HG03520 (cell line): ENCODE results near the gene GLIS1.

Experiments
- ATAC-seq: cut with Tn5 transposase; IDR thresholded peaks from one replicate; pipeline ENCODE4 v1.9.1; 2021; ENCODE audit warnings: mild to moderate bottlenecking, moderate library complexity; ENCODE audit not compliant: unreplicated experiment

GLIS1 gene

DNA sequence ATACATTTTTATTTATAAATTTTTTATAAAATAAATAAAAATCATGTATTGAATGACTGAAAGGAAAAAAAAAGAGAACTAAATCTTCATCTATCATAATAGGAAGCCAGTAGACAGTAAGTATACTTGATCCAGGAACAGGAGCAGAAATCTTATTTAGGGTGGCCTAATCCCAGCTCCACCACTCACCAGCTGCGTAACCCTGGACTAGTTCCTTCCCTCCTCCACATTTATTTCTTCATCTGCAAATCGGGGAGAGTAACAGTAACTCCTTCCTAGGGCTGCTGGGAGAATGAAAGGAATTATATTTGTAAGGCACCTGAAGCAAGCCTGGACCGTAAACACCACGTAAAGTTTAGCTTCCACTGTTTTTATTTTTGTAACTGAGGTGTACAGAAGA lies 17.9 kb downstream of the GLIS1 start:
- no peak for ATAC-seq

DNA sequence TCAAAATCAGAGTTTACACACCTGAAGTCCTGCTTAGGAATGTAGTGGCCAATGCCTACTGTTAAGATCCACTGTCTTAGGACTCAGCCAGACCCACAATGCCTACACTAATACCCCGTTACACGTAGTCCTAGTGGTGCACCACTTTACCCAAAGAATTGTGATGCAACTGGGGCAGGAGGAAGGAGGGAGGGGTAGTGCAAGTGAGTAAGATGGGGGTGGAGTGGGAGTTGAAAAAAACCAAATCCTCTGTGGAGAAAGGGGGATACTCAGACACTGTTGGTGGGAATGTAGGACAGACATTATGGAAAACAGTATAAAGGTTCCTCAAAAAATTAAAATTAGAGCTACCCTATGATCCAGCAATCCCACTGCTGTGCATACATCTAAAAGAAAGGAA lies 19.5 kb downstream of the GLIS1 start:
- ATAC-seq, result no peak

DNA sequence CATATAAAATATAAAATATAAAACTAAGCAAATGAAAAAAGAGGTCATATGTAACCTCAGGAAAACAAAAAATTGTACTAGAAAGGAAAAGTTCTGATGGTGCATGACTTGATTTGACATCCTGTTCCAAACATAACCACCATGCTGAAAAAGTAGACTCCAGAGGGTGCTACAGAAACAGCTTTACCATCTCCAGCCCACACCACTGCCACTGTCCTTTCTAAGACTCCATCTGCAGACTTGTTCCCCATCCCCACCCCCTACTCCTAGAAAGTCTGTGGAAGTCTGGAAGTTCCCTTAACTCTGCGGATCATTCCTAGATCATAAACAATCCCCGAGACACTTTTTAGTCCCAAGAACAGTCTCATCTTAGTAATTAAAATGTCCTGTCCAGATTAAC lies 20.5 kb downstream of the GLIS1 start:
- ATAC-seq, result no peak

DNA sequence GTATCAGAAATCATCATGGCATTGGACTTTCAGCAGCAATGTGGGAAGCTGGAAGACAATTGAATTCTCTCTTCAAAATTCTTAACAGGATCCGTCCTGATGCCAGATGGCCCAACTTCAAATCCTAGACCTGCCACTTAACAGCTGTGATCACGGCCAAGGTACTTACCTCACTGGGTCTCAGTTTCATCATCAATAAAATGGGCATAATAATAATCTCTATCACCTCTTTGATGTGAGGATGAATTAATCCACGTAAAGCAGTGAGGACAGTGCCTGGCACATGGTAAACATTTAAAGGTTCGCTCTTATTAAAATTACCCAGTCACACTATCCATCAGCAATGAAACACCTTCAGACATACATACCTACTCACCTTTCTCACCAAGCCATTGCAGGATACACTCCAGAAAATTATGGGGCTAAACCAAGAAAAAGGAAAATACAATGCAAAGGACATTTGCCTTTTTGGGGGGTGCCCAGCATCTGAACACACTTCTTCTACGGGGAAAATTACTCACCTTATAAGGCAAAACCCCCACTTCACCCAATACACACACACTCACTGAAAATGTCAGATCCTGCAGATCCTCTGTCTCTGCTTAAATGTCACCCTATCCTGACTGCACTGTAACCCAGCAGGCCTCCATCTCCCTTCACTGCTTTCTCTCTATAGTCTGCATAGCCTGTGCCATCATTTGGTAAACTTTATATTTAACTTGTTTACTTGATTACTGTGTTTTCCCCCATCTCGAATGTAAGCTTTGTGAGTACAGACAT lies 21.7 kb downstream of the GLIS1 start:
- no peak for ATAC-seq

DNA sequence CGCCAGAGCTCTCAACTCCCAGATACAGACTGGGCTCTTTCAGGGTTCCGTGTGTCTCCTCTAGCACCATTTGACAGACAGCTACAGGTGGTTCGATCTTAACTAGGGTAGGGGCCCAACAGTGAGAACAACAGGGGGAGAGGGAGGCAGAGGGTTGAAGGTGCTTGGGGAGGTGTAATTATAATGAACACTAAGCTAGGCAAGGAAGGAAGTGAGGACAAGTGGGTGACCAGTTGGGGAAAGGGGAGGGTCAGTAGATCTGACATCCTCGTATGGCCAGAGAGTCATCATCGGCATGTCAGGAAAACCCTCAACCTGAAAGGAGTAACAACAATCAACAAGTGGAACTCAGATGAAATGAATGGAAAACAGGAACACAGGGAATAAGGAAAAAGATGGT lies 22.8 kb downstream of the GLIS1 start:
- ATAC-seq, result no peak

DNA sequence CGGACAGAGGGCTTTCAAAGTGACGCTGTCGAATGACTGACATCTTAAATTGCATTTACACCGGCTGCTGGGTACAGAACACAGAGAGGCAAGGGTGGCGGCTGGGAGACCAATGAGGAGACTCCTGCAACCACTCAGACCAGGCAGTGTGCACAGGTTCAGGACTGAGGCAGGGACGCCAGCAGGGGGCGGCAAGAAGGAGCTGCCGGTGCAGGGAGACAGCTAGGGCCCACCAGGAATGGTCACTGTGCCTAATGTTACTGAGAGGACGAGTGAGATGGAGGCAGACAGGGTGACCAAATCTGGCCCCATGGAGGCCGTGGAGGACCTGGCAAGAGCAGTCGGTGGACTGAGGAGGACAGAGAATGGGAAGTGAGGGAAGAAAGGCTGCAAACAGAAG lies 23.5 kb downstream of the GLIS1 start:
- no peak for ATAC-seq

DNA sequence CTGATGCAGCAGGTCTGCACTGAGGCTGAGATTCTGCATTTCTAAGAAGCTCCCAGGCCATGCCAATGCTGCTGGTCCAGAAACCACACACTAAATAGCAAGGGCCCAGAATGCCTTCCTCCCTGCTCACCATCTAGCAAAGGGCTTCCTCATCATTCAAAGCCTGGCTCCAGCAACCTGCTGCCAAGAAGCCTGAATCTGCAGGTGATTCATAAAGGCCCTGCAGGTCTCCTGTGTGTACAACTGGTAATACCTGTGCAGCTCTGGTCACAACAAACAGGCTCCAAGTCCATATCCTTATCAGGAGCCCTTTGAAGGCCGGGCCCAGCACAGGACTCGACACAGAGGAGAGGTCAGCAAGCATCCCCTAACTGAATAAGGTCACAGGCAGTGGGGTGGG lies 26.7 kb downstream of the GLIS1 start:
- no peak for ATAC-seq

DNA sequence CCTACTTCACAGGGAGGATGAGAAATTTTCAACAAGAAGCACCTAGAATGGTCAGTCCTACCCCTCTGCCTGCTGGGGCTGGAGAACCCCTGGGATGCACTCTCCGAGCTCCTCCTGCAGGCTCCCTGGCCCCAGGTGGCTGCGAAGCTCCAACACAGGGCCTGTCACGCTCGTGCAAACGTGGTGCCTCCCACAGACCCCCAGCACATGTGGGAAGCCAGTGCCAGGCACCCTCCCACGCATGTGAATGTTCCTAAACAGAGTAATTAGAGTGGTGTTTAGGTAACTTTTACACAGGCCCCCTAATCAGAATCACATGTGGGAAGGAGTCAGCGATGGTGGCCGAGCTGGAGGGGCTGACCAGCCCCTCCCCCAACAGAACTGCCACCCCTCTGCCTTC lies 28.4 kb downstream of the GLIS1 start:
- ATAC-seq, result no peak

DNA sequence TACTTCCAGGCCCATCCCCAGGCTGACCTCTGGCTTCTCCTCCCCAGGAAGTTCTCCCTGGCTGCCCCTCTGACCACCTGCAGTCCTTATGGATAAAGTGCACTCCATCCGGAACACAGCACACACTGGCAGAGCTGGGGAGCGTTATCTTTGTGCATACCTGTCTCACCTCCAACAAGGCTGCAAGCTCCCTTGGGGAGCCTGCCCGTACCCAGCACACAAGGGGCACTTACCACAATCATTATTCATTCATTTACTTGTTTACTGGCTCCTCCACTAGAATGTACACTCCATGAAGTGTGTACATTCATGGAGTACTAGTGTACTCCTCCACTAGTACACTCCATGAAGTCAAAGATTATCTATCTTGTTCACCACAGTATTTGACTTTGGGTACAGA lies 30.3 kb downstream of the GLIS1 start:
- no peak for ATAC-seq

DNA sequence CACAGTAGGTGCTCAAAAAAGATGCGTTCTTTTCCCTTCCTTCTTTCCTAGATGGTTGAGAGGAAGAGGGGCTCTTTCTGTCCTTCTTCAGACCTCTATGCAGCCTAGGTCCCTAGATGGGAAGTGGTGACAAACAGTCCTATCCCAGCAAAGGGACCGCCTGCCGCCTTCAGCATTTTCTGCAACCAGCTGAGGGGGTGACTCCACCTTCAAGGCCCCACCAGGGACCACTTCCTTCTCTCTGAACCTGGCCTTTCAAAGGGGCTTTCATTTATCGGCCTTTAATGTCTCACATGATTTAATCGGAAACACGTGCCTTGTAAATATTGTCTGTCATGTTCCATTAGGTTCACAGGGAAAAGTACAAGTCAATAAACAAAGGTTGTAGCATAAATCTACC lies 32.6 kb downstream of the GLIS1 start:
- no peak for ATAC-seq

DNA sequence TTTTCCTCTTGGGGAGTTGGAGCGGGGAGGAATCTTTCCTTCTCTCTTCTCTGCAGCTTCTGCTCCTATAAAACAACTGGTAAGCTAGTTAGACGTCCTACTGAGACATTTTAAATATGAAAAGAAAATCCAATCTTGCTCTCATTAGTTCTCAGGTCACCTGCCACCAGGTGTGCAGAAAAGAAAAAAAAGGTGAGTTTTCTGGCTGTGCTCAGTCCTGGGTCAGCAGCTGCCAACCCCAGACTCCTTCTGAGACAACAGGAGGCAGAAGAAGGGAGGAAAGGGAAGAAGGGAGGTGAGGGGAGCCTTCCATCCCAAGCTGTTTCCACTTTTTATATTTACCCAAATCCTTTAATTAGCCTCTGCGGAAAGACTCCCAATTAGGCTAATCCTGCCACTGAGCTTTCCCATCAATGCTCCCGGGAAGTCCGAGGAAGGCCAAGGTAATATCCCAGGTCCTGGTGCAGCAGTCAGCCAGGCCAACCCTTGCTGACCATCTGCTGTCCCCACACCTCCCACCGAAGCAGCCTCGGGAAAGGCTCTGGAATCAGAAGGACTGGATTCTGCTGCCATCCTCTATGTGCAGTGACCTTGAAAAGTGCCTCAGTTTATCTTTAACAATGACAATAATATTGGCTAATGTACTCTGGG lies 33.4 kb downstream of the GLIS1 start:
- ATAC-seq, result no peak

DNA sequence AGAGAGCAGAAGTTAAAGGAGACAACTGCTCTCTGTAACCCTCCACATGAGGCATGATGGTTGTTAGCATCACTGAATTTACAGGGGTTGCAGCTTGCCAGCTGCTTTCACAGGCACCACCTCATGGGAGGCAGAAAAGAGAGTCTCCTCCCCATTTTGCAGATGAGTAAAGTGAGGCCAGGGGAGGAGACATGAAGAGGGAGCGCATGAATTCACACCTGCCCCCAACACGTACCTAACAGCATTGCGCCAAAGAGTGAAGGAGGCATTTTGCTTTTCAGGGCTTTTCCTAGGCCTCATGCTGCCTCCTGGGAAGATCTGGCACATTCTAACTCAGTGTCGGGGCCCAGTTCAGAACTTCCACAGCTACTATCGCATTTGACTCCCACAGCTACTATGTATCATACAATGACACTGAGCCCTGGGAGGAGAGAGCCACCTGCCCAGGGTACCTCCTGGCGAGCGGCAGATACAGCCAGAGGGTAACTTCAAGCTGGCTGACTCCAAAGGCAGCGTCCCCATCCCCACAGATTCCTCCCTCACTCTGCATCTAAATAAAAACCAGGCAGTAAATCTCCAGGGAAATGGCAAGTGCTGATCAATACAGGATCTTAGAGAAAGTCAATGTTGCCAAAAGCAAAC lies 34.0 kb downstream of the GLIS1 start:
- no peak for ATAC-seq

DNA sequence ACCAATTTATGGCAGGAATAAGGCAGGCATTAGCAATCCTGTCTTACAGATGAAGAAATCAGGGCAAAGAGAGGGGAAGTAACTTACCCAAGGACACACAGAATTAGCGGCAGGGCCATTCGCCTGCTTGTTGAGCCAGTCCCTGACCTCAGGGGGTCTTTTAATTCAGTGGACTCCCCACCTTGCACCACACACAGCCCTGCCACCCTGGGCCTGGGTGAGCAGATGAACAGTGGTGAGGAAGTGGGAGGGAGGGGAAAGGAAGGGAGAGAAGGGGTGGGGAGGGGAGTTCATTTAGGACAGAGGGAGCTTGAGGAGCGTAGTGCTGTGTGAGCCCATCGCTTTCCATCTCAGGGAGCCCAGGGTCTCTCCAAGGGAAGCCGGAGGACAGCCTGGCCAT lies 34.7 kb downstream of the GLIS1 start:
- ATAC-seq, result no peak

DNA sequence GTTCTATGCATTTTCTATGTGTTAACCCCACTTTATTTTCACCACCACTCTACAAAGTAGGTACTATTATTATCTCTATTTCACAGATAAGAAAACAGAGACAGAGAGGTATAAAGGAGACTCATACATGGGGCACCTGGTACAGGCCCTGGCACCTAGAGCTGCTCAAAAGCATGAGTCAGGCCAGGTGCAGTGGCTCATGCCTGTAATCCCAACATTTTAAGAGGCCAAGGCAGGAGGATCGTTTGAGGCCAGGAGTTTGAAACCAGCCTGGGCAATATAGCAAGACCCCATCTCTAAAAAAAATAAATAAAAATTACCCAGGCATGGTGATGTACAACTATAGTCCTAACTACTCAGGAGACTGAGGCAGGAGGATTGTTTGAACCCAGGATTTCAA lies 35.8 kb downstream of the GLIS1 start:
- ATAC-seq, result no peak

DNA sequence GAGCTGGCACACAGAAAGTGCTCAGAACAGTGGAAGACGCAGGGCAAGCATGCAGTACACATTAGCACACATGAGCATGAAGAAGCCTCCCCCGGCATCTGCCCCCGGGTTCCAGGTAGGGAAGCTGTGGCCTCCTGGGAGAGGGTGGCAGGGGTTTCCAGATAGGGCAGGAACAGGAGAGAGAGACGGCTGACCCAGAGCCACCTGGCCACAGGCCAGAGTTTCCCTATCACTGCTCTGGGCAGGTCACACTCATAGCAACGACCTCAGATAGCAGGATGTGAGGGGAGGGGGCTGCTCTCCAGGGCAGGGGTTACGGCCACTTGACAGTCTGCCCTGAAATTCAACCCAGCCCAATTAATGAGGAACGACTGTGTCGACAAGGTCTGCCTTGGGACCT lies 36.6 kb downstream of the GLIS1 start:
- ATAC-seq, result no peak

DNA sequence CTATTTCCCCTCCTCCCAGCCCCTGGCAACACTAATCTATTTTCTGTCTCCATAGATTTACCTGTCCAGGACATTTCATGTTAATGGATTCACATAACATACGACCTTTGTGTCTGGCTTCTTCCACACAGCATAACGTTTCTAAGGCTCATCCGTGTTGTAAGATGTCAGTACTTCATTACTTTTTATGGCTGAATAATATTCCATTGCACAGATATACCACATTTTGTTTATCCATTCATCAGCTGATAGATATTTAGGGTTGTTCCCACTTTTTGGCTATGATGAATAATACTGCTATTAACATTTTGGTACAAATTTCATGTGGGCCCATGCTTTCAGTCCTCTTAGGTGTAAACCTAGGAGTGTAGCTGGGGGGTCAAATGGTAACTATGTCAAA lies 38.2 kb downstream of the GLIS1 start:
- no peak for ATAC-seq

DNA sequence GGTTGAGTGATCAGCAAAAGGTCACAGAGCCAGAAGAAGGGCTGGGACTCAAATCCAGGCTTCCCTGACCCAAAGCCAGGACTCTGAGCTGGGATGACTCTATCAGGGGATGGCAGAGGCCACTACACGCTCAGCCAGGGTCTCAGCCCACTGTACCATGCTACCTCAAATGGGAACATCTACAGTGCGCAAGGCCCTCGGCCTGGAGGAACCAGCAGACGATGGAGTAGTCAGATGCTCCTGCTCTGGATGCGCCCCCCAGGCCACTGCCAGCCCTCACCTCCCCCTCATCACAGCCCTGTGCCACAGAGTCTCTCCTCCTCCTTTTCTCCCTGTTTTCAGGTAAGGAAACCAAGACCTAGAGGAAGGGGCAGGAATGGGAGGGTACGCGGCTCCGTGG lies 39.0 kb downstream of the GLIS1 start:
- ATAC-seq, result no peak

DNA sequence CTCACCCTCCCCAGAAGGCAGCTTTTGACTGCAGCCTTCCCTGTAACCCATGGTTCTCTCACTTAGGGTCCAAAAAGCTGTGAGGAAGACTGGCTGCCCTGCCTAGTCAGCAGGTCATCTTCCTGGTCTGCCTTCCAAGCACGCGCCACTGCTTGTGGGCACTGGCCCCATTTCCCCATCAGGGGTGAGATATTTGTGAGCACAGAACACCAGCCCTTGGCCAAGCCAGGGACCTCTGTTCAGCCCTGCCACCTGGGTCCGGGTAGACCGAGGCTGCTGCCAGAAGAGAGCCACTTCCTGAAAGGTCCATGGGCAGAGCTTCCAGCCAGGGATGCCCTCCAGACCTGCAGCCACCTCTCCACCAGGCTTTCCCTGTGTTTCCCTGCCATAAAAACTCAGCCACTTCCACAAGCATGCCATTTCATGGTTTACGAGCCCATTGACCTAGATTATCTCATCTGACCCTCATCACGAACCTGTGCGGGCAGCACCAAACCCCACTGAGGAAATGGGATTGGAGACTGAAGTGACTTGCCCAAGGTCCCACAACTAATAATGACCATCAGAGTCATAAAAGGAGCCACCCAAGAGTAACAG lies 40.5 kb downstream of the GLIS1 start:
- no peak for ATAC-seq

DNA sequence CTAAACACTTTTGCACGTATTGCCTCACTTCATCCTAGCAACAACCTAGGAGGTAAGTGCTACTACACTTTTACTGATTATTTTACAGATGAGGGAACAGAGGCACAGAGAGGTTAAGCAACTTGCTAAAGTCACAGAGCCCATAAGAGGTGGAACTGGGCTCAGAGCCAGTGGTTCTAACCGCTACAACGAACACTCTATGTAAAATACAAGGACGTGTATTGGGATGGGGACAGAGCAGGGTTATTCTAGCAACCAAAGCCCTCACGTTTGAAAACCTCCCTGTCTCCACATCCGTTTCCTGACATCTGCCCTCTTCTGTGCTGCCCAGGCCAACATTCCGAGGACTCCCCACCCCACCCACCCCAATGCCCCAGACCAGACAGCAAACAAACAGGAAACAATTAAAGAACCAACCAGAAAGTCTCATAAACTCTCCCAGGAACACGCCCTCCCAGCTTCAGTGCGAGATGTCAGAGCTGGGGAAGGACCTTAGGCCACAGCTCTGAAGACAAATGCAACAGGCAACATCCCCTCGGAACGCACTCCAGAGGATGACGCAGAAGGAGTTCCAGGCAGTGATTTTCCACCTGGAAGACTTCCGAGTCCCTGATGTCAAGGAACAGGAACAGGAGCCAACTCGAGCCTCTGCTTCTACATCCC lies 41.1 kb downstream of the GLIS1 start:
- ATAC-seq, result no peak

DNA sequence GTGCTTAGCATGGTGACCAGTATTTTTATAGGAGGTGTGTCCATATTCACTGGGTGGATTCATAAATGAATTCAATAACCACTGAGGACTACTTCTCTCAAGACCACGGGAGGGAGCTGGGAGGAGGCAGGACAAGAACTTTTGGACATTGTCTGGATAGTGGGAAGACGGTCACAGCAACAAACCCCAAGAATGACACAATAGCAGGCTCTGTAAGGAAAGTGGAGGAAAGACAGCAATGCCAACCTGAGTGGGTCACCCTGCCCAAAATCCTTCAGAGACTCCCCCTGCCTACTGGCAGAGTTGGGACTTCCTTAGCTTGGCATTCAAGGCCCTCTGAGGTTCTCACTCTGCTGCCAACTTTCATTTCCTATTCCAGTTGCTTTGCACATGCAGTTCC lies 42.0 kb downstream of the GLIS1 start:
- ATAC-seq, result no peak

DNA sequence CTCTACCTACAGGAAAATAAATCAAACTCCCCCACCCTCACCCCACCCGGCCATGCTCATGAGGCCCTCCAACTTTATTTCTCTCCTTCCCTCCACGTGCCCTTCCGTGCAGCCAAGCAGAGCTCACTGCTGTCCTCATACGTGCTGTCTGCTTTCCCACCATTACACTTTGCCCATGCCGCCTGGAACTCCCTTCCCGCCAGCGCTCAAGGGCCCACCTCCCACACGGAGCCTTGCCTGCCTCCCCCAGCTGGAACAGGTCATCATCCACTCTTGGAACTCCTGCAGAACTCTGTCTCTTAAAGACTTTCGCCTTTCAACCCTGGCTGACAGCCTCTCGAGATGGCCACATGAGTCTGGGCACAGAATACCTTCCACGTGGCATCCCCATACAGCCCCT lies 42.4 kb downstream of the GLIS1 start:
- no peak for ATAC-seq
